ENCODE results near the gene FBXW12.

- TF ChIP-seq POLR2AphosphoS5 (IDR thresholded peaks at IDR 0.05; ENCODE audit: low read depth, low read length) = no peak
- no peak for TF ChIP-seq SIN3A (IDR thresholded peaks at IDR 0.05; ENCODE audit: borderline replicate concordance, insufficient read depth, low read length)
- TF ChIP-seq, protein P1, sequence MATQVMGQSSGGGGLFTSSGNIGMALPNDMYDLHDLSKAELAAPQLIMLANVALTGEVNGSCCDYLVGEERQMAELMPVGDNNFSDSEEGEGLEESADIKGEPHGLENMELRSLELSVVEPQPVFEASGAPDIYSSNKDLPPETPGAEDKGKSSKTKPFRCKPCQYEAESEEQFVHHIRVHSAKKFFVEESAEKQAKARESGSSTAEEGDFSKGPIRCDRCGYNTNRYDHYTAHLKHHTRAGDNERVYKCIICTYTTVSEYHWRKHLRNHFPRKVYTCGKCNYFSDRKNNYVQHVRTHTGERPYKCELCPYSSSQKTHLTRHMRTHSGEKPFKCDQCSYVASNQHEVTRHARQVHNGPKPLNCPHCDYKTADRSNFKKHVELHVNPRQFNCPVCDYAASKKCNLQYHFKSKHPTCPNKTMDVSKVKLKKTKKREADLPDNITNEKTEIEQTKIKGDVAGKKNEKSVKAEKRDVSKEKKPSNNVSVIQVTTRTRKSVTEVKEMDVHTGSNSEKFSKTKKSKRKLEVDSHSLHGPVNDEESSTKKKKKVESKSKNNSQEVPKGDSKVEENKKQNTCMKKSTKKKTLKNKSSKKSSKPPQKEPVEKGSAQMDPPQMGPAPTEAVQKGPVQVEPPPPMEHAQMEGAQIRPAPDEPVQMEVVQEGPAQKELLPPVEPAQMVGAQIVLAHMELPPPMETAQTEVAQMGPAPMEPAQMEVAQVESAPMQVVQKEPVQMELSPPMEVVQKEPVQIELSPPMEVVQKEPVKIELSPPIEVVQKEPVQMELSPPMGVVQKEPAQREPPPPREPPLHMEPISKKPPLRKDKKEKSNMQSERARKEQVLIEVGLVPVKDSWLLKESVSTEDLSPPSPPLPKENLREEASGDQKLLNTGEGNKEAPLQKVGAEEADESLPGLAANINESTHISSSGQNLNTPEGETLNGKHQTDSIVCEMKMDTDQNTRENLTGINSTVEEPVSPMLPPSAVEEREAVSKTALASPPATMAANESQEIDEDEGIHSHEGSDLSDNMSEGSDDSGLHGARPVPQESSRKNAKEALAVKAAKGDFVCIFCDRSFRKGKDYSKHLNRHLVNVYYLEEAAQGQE (IDR thresholded peaks at IDR 0.05; ENCODE audit: insufficient read depth in 1 of 2, low read depth in 2 of 2, low read length in 2 of 2) = no peak
- TF ChIP-seq TAF1 (IDR thresholded peaks at IDR 0.05; ENCODE audit: borderline replicate concordance, insufficient read depth, low read length) = no peak
- TF ChIP-seq FOXP2 (optimal IDR thresholded peaks at IDR 0.05; ENCODE audit: borderline replicate concordance, extremely low read depth, extremely low read length, insufficient read depth) = no peak
These were observed 18.0 kb upstream of the FBXW12 start for GRCh38 chr3:48353987-48354386.
